Endodermal cell (in vitro differentiated cells): ENCODE data around the gene ANKRD29. TPM values are rescaled to one million over a fixed set of nuclear protein-coding genes. Genes with fewer than 3 reads are reported as not detected.

Source experiments
- DNase-seq: peaks from one replicate; pipeline ENCODE4 v3.0.0-alpha.2; 2017
- H3K27ac ChIP-seq: 2 replicates; pipeline ENCODE4 v1.5.1; 2013; ENCODE audit warnings: mild to moderate bottlenecking, low read depth, low read length, moderate library complexity
- H3K27me3 ChIP-seq: 2 replicates; pipeline ENCODE4 v1.6.1; 2013; ENCODE audit warnings: mild to moderate bottlenecking, low read length, moderate library complexity; ENCODE audit not compliant: insufficient read depth, control insufficient read depth, poor library complexity, severe bottlenecking
- H3K36me3 ChIP-seq: 2 replicates; pipeline ENCODE4 v1.7.0; 2013; ENCODE audit warnings: mild to moderate bottlenecking, low read length, moderate library complexity; ENCODE audit not compliant: control insufficient read depth, insufficient read depth
- H3K4me1 ChIP-seq: one replicate; pipeline ENCODE4 v1.7.0; 2013; ENCODE audit warnings: low read length; ENCODE audit not compliant: control insufficient read depth, insufficient read depth
- H3K4me3 ChIP-seq: 2 replicates; pipeline ENCODE4 v1.5.1; 2013; ENCODE audit warnings: mild to moderate bottlenecking, low read length, moderate library complexity
- H3K9ac ChIP-seq: 2 replicates; pipeline ENCODE4 v1.6.1; 2013; ENCODE audit warnings: mild to moderate bottlenecking, low read length, moderate library complexity; ENCODE audit not compliant: poor library complexity, severe bottlenecking; ENCODE audit errors: extremely low read depth
- H3K9me3 ChIP-seq: 2 replicates; pipeline ENCODE4 v1.6.1; 2013; ENCODE audit warnings: mild to moderate bottlenecking, low read length, moderate library complexity; ENCODE audit not compliant: control insufficient read depth
- H3K27ac Mint-ChIP-seq: 2 replicates; pipeline ENCODE4 v1.8.0; 2020; ENCODE audit warnings: mixed read lengths
- H3K27me3 Mint-ChIP-seq: 2 replicates; pipeline ENCODE4 v1.8.0; 2021; ENCODE audit warnings: mild to moderate bottlenecking, mixed read lengths; ENCODE audit not compliant: insufficient read depth
- H3K36me3 Mint-ChIP-seq: 2 replicates; pipeline ENCODE4 v1.8.0; 2020; ENCODE audit warnings: low read depth, mixed read lengths
- H3K4me1 Mint-ChIP-seq: 2 replicates; pipeline ENCODE4 v1.8.0; 2020; ENCODE audit warnings: mixed read lengths
- H3K4me3 Mint-ChIP-seq: 2 replicates; pipeline ENCODE4 v1.8.0; 2020; ENCODE audit warnings: mild to moderate bottlenecking, moderate library complexity, mixed read lengths
- H3K9me3 Mint-ChIP-seq: 2 replicates; pipeline ENCODE4 v1.8.0; 2020; ENCODE audit warnings: mild to moderate bottlenecking, mixed read lengths
- CTCF ChIP-seq: fragments of 200-600 bp; sonication (generic); conservative IDR thresholded peaks from 2 replicates; pipeline ENCODE4 v1.5.0; 2021; ENCODE audit warnings: antibody characterized with exemption, mild to moderate bottlenecking
- WGBS, 2 experiments: methylation state at CpG; one replicate each; pipeline versions ENCODE4 v1.1.5 to v1.1.7; 2013; ENCODE audit warnings: missing lambda C conversion rate in 2 of 2, mixed read lengths in 1 of 2; ENCODE audit not compliant: insufficient coverage in 1 of 2, insufficient read length in 1 of 2; 5-methylcytosine and 5-hydroxymethylcytosine counted together
- total RNA-seq, 2 donors: library from RNA; stranded (reverse); fragmentation: NEBNext Ultra II Directional in 1 of 2; extraction: Animal tissue kit (Norgen Biotek cat#: 25700) in 1 of 2; gene quantifications; 2 replicates in 1 of 2; 3 replicates in 1 of 2; pipeline ENCODE4 v1.2.1, GENCODE V29; 2021

Gene ANKRD29
- total RNA-seq, 2 donors from 2014 or later: 0.44 to 0.73 TPM

GRCh38 chr18:23609390-23610023 is 53.2 kb downstream of the ANKRD29 start:
- Histone ChIP-seq H3K4me3 (no peak overlapping the region), H3K27me3 (no peaks in the 10 kb centered on the region), H3K9me3 (no peaks in the 10 kb centered on the region), H3K36me3 (no peaks in the 10 kb centered on the region), H3K27ac (no peak overlapping the region), H3K4me1 (no peaks in the 10 kb centered on the region), H3K9ac (no peak overlapping the region)
- no peaks in the 10 kb centered on the region for H3K9me3 Mint-ChIP-seq
- H3K36me3 Mint-ChIP-seq: no peaks in the 10 kb centered on the region
- TF ChIP-seq CTCF: no peak
- no peak overlapping the region for H3K4me3 Mint-ChIP-seq
- no peak for DNase-seq
- H3K4me1 Mint-ChIP-seq: peaks cover 13% of the 10 kb centered on the region
- H3K27me3 Mint-ChIP-seq: peaks cover 24% of the 10 kb centered on the region
- no peak overlapping the region for H3K27ac Mint-ChIP-seq
- WGBS, 2 experiments: 78 to 91% methylated on average over 5 of the region's 5 CpGs

- no peak overlapping the region for H3K9ac ChIP-seq
- H3K27me3 ChIP-seq: no peaks in the 10 kb centered on the region
- no peaks in the 10 kb centered on the region for H3K36me3 Mint-ChIP-seq
- 81 to 100% methylated on average over 1 to 2 of the region's 2 CpGs for WGBS, 2 experiments
- H3K4me3 ChIP-seq: no peak overlapping the region
- DNase-seq: no peak
- no peaks in the 10 kb centered on the region for H3K36me3 ChIP-seq
- H3K27ac Mint-ChIP-seq: no peak overlapping the region
- H3K4me1 Mint-ChIP-seq: peaks cover 13% of the 10 kb centered on the region
- H3K4me3 Mint-ChIP-seq: no peak overlapping the region
- TF ChIP-seq CTCF: no peak
- H3K27me3 Mint-ChIP-seq: peaks cover 24% of the 10 kb centered on the region
- no peaks in the 10 kb centered on the region for H3K9me3 ChIP-seq
- no peaks in the 10 kb centered on the region for H3K4me1 ChIP-seq
- no peaks in the 10 kb centered on the region for H3K9me3 Mint-ChIP-seq
- no peak overlapping the region for H3K27ac ChIP-seq
Observed at GRCh38 chr18:23608211-23608610, 54.5 kb downstream of the ANKRD29 start.

GRCh38 chr18:23605941-23606340 is 56.8 kb downstream of the ANKRD29 start:
- Histone ChIP-seq H3K27me3 (no peaks in the 10 kb centered on the region), H3K4me3 (no peak overlapping the region), H3K9ac (no peak overlapping the region), H3K36me3 (no peaks in the 10 kb centered on the region), H3K9me3 (no peaks in the 10 kb centered on the region), H3K27ac (no peak overlapping the region), H3K4me1 (no peaks in the 10 kb centered on the region)
- peaks cover 13% of the 10 kb centered on the region for H3K4me1 Mint-ChIP-seq
- peaks cover 21% of the 10 kb centered on the region for H3K27me3 Mint-ChIP-seq
- DNase-seq: no peak
- TF ChIP-seq CTCF: no peak
- no peak overlapping the region for H3K4me3 Mint-ChIP-seq
- H3K36me3 Mint-ChIP-seq: no peaks in the 10 kb centered on the region
- H3K27ac Mint-ChIP-seq: no peak overlapping the region
- no peaks in the 10 kb centered on the region for H3K9me3 Mint-ChIP-seq
